GM21619 (cell line): ENCODE measurements around the gene BLOC1S5.

Experiments used
- ATAC-seq: cut with Tn5 transposase; IDR thresholded peaks from one replicate; pipeline ENCODE4 v1.9.1; 2021; ENCODE audit not compliant: unreplicated experiment

BLOC1S5 gene

DNA sequence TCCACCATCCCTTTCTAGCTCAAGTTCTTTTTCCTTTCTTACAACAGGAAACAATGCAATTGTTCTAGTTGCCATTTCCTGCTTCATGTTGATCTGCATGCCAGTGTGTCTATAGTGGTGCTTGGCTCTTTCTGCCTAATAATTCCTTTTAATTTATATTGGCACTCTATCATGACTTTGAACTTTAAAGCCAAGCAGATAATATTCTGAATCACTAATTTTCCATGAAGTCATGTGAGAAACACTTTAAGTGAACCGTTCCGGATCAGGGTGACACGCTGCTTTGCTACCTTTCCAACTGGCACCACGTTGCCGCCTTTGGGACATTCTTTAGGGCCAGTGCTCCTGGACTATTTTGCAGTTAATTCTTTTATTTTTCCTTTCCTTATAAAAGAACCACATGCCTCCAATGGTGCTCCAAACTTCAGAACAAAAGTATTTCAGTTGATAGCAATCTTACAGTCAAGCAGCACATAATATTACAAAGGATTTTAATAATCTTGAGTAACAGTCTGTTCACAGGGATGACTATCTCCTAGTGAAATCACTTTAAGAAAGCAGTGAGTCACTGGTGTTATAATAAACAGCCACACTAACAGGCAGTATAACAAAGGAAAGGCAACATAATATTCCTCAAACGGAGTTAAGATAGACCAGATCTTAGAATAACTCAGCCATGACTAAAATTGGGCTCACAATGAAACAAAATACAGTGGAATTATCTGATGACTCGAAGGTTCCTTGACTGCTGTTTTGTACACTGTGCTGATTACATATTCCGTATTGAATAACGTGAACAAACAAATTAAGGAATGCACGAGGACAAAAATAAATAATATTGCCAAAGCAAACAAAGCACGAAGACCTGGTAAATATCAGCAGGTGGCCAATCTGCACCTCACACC lies 19.0 kb upstream of the BLOC1S5 start:
- no peak for ATAC-seq

DNA sequence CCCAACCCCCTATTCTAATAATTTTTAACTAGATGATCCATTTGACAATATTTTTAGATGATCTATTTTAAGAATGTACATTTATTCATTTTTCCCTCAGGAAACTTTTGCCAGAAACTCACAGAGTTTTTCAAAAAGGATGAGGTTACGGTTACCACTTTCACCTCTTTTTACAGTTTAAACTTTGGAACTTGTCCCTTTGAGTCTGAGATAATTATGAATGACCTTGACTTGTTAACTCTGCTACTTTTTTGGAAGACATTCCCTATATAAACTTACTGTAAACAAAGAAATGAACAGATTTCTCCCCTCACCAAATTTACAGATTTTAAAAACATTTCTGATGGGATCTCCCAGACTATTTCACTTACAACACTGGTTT lies 18.4 kb upstream of the BLOC1S5 start:
- ATAC-seq = no peak

DNA sequence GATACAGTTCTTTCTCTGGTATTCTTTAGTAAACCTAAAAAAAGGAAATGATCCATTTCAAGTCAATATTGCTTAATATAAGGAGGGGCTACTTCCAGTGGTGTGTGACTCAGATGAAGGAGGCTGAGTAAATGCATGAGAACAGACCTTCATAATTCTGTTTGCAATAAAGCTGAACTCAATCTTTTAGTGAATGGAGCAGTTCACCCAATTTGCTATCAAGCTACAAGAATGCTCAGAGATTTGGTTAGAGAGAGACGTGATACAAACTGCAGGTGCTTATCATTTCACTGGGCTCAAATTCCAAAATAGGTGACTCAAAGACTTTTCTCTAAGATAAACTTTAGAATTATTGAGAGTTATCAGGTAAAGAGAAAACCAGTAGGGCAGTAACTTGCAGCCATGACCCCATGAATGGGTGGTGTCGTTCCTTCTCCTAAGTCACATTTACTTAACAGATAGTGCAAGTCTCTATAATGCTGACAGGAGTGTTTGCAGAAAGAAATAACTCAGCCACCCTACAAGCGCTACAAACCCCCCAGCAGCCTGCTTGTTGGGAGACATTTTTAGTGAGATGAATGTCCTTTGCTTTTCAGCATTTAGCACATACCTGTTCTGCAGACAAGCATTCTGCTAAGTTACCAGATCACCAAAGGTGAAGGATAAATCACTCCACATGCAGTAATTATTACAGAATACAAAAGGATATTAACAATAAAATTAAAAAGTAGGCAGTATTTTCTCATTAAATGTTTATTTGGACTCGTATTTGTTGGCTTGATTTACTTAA lies 16.4 kb upstream of the BLOC1S5 start:
- ATAC-seq = no peak

DNA sequence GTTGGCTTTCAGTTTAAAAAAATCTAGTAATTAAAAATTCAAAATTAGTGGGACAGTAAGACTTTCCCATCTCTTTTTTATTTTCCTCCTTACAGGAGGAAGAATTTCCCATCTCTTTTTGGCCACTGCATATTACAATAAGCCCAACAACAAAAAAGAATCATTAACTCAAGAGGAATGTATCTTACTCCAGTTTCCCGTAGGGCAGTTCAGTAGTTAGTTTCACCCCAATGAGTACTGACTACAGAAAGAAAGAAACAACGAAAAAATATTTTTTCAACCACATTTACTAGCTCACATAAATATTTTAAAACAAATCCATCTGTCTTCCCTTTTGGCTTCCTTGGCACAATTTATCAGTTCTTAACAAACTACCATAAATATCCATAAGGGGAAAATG lies 14.9 kb upstream of the BLOC1S5 start:
- ATAC-seq = no peak

DNA sequence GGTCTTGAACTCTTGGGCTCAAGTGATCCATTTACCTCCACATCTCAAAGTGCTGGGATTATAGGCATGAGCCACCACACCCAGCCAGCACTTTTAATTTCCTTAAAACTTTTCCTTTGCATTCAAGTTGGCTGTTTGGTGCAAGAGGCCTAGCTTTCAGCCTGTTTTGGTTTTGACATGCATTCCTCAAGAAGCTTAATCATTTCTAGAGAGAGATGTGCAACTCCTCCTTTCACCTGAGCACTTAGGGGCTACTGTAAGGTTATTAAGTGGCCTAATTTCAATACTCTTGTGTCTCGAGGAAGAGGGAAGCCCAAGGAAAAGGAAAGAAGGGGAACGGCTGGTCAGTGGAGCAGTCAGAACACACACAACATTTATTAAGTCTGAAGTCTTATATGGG lies 13.8 kb upstream of the BLOC1S5 start:
- no peak for ATAC-seq

DNA sequence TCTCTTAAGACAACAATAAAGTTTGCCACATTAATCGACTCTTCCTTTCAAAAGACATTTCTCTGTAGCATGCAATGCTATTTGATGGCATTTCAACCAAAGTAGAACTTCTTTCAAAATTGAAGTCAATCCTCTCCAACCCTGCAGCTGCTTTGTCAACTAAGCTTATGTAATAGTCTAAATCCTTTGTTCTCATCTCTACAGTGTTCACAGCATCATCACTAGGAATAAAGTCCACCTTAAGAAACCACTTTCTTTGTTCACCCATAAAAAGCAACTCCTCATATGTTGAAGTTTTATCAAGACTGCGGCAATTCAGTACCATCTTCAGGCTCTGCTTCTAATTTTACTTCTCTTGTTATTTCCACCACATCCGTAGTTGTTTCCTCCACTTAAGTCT lies 11.5 kb upstream of the BLOC1S5 start:
- no peak for ATAC-seq

DNA sequence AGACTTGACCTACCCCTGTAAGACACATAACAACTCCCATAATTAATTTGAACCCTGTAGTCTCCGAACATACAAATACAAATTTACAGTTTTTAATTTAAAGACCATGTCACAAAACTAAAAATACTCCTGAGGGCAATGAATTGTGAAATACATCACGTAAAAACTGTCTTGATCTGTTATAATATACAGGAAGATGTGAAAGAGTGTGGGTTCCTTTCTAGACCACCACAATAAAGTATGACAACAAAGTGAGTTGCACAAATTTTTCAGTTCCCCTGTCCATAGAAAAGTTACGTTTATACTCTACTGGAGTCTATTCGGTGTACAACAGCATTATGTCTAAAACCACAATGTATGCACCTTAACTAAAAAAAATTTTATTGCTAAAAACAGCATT lies 11.0 kb upstream of the BLOC1S5 start:
- no peak for ATAC-seq

DNA sequence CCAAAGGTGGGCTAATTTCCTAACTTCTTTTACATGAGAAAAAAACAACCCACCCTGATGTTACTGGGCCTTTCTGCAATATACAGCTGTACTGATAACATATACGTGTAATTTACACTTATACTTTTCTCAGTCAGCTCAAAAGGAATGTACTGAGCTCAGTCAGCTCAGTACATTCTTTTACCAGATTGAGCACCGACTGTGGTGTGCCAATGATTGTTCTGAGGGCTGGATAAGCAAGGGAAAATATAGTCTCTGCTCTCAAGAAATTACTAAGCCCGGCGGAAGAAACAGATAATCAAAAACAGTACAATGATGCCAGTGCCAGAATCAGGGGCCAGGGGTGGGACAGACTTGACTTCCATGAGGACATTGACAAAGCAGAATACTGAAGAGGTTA lies 10.0 kb upstream of the BLOC1S5 start:
- ATAC-seq = no peak

DNA sequence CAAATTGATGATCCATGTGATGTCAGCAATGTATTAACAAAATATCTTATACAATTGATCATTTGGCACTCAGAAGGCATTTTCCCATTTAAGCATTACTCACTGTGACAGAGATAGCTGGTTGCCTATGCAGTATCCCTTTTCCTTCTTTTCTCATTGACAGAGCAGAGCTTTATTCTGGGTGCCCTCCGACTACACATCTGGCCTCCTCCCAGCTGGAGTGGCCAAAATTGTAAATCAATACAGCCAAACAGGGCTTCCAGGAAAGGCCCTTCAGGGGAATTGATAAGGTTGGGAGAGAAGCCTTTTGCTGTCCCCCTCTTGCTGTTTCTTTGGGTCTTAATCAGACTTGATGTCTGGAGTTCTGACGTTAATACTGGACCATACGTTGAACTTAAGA lies 9.6 kb upstream of the BLOC1S5 start:
- ATAC-seq = no peak

DNA sequence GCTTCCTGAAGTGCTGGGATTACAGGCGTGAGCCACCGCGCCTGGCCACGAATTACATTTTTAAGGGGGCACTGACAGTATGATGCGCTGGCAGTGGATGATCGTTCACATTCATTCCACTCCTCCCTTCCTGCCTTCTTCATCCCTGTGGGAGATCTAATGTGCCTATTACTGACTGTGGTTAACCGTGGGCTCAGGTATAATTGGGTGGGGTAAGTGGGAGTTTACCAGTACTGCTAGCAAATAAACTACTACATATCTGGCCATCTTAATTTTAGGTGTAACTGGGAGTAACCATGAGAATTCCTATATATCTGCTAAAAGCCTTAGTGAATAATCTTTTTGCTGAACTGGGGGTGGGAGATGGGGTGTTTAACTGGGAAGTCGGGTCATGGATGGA lies 6.5 kb upstream of the BLOC1S5 start:
- ATAC-seq = no peak

DNA sequence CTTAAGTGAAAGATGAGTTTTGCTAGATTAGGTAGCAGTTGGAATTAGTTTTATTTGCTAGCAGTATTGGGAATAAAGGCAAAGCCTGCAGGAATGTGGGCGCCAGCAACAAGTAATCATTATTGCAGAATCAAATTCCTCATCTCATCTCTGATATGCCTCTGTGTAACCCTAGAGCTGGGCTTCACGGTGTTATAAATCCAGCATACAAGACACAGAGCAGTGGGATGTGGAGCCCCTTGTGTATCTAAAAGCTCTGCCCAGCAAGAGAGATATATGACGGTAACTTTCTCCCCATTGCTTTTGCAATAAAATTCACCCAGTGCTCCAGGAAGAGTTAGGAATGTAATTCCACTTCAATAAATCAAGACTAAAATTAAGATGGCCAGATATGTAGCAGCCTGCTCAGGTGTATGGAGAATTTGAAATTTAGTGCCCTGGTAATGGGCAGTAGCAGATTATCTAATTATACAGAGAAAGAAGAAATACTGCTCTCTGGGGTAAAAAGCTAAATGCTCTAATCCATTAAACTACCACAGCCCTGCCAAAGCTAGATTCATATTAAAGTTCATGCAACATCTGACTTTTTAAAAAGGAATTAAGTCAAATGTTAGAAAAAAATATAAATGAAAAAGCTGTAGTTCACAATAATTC lies 5.6 kb upstream of the BLOC1S5 start:
- no peak for ATAC-seq

DNA sequence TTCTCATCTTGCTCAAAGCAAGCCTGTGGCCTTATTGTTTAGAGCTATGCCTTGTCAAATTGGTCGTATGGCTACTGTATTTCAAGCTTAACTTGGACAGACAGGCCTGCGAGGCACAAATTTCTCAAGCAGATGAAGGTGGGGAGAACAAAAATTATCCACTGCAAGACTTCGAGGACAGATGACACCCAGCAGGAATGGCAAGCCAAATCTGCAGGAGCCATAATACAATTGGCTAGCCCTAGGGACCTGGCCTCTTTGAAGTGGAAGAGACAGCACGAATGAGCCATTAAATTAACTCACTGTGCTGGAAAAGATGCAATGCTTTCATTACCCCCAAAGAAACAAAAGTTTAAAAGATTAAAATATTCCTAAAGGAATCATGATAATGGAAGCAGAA lies 5.0 kb upstream of the BLOC1S5 start:
- no peak for ATAC-seq

DNA sequence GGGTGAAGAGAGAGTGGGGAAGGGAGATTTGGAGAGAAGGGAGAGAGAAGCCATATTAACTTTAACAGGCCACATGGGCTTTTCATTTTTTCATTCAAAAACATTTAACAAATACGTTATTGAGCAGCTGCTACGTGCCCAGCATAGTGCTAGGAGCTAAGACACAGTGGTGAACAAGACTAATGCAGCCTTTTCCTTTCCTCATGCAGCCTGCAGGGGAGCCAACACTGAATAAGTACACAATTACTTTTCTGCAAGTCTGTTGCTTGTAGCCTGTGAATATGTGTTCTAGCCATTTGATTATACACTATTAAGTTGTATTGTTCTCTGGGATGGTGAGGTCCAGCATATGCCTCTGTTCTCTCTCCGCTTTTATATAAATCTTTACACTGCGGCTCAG lies 1.9 kb upstream of the BLOC1S5 start:
- no peak for ATAC-seq

DNA sequence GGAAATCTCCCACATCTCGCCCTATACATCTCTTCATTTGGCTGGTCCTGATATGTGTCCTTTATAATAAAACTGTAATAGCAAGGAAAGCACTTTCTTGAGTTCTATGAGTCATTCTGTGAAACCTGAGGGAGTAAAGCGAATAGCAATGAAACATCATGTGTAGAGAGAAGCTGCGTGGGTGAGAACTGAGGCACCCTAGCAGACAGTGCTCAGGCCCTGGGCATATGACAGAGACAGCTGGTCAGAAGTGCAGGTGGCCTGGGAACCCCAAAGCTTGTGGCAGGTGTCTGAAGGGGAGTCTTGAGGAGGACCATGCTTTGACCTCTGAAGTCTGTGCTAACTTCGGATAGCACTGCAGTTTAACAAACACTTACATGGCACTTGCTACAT lies 1.3 kb upstream of the BLOC1S5 start:
- peak; percentile 31 for ATAC-seq

DNA sequence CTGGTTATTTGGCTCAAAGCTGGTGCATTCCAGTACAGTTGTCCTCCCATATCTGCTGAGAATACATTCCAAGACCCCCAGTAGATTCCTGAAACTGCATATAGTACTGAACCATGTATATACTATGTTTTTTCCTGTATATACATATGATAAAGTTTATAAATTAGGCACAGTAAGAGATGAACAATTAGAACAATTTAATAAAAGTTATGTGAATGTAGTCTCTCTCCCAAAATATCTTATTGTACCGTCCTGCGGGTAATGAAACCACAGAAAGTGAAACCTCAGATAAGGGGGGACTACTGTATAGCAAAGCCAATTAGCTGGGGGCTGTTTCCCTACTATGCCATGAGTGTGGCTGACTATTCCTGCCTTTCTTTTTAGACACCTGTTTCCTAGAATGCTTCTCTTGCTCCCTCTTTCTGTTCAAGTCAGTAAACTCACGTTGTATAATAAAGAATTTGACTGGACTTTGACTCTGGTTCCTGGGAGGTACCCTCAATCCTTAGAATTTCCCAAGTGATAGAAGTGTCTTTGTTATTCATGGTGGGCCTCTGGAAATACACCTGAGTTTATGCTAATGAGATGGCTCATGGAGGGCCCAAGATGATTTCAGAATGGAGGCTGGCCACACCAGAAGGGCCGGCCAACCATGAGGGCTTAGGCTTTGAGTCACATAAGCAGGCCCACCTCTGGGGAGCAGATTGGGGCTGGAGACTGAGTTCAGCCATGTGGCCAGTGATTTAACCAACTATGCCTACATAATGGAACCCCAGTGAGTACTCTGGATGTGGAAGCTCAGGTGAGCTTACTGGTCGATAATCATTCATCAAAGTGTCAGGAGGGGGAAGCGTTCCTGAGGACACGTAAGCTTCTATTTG lies 689 bp upstream of the BLOC1S5 start:
- no peak for ATAC-seq

DNA sequence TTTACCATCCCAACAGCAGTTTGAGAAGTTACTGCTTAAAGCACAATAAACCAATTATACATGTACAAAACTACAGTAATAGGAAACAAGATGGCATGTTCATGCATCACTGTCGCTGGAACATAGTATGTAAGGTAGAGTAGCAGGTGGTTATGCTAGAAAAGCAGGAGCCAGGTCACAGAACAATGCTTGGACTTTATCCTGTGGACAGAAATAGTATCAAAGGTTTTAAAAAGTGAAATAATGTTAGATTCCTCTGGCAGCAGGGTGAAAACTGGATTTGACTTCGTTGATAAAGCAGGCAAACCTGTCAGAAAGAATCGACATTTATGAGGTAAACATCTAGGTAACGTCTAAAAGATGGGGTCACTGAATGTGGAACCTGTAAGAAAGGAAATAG lies 2.5 kb downstream of the BLOC1S5 start:
- ATAC-seq = no peak

DNA sequence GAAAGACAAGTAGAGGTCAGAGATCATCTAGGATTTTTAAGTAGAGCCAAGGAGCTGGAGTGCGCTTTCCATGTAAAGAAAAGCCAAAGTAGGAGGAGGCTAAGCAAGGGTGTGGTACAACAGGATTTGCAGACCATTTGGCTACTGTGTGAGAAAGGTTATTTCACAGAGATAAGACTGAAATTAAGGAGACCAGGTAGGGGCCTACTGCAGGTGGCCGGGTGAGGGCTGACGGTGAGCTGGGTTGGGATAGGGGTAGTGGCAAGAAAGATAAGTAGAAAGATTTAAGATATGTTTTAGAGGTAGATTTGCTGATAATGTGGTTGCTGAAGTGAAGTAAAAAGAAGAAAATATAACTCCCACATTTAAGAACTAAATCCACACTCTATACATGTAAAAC lies 3.8 kb downstream of the BLOC1S5 start:
- ATAC-seq = no peak

DNA sequence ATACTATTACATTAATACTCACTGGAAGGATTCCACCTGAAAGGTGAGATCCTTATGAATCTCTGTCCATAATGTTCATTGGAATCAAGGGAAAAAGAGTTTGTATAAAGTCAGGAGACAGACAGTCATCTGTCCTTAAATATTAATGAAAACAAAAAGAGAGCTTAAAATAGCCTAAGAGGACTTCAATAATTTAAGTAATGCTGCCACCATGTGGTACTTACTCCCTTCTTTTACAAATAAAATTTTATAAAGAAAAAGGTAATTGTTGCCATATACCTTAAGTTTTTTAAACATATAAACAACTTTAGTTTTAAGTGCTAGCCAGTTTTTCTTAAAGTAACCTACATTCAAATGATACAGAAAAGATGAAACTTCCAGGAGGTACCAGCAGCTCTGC lies 5.1 kb downstream of the BLOC1S5 start:
- no peak for ATAC-seq

DNA sequence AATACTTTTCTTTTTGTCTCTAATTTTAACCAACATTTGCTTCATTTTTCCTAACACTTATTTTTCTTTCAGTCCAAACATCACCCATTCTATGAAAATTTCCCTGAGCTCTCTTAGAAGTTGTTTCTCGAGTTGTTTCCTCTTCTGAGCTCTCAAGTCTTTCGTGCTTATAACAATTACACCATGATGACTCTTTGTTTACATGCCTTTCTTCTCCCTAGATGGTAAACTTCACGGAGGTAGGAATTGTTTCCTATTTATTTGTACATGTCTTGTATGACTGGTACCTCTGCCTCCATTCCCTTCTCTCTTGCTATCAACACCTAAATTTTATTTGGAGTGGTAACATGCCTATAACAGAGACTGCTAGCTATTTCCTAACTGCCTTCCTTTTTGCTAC lies 6.4 kb downstream of the BLOC1S5 start:
- no peak for ATAC-seq

DNA sequence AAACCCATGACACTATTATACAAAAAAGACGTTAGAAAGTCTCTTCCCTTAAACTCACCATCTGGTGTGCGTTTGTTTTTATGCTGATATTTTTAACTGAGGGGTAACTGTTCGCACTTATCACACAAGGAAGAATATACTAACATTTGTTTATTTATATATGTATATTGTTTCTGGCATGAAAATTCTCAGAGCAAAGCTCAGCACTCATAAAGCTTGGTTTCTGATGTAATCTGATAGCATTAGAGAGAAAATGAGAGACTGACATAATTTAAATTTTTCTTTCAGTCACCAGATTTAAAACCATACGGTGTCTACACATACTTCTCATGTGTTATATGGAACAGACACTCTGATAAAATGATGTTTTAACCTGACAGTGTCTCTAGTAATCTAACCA lies 6.9 kb downstream of the BLOC1S5 start:
- ATAC-seq = no peak

DNA sequence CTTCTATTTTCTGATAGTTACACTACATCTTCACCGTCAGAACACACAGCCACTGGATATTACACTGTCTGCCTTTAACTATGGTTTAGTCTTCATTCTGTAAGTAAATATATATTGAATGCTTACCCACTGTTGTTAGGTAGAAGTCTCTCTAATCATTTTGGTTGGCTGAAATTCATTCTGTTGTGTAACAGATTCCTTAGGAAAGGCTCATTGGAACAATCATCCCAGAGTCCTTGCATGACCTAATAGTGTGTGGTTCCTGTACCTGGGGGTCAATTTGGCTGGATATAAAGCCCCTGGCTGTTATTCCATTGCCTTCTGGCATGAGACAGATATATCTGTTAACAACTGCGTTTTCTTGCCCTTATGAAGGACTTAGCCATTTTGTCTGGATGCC lies 9.9 kb downstream of the BLOC1S5 start:
- no peak for ATAC-seq
